Measurements from ENCODE around the gene POLR2J3.
"Not testable (repeated sequence)": the region's sequence is repeated elsewhere in the genome, so short reads cannot be mapped to it uniquely, and the experiment has no call there.

The POLR2J3 gene

GRCh38 chr7:102583495-102583894 lies 11.1 kb upstream of the POLR2J3 start:
- not testable (repeated sequence) for DNase-seq (ENCODE audit: low read depth)

- not testable (repeated sequence) for DNase-seq (ENCODE audit: low read depth)
Measured at GRCh38 chr7:102581722-102582121, 9.3 kb upstream of the POLR2J3 start.

GRCh38 chr7:102578486-102578885 lies 6.1 kb upstream of the POLR2J3 start:
- DNase-seq (ENCODE audit: low read depth), result not testable (repeated sequence)

- not testable (repeated sequence) for DNase-seq (ENCODE audit: low read depth)
Measured at GRCh38 chr7:102577315-102578240, 5.2 kb upstream of the POLR2J3 start.

- not testable (repeated sequence) for DNase-seq (ENCODE audit: low read depth)
Measured at GRCh38 chr7:102576363-102576762, 4.0 kb upstream of the POLR2J3 start.

GRCh38 chr7:102574607-102575006 lies 2.2 kb upstream of the POLR2J3 start:
- DNase-seq (ENCODE audit: low read depth), result not testable (repeated sequence)

- not testable (repeated sequence) for DNase-seq (ENCODE audit: low read depth)
Measured at GRCh38 chr7:102568620-102569019, 3.8 kb downstream of the POLR2J3 start.

- not testable (repeated sequence) for DNase-seq (ENCODE audit: low read depth)
Measured at GRCh38 chr7:102550808-102551422, 21.5 kb downstream of the POLR2J3 start, which contains the start of gene SPDYE2. Gene SPDYE2 (plus strand): TSS chr7:102551226. CDS start chr7:102553256, 2,030 bp downstream.

- not testable (repeated sequence) for DNase-seq (ENCODE audit: low read depth)
Measured at GRCh38 chr7:102546353-102546752, 26.0 kb downstream of the POLR2J3 start.

- not testable (repeated sequence) for DNase-seq (ENCODE audit: low read depth)
Measured at GRCh38 chr7:102545288-102545687, 27.1 kb downstream of the POLR2J3 start.

- DNase-seq (ENCODE audit: low read depth), result not testable (repeated sequence)
Measured at GRCh38 chr7:102544372-102544771, 28.0 kb downstream of the POLR2J3 start.

- DNase-seq (ENCODE audit: low read depth), result not testable (repeated sequence)
Measured at GRCh38 chr7:102543596-102543995, 28.8 kb downstream of the POLR2J3 start, which contains the start of gene UPK3BL2. Gene UPK3BL2 (minus strand): TSS chr7:102543696. CDS start chr7:102543636, 60 bp downstream.

GRCh38 chr7:102542771-102543170 lies 29.6 kb downstream of the POLR2J3 start:
- not testable (repeated sequence) for DNase-seq (ENCODE audit: low read depth)

- not testable (repeated sequence) for DNase-seq (ENCODE audit: low read depth)
Measured at GRCh38 chr7:102542083-102542482, 30.3 kb downstream of the POLR2J3 start.

GRCh38 chr7:102540604-102541003 lies 31.8 kb downstream of the POLR2J3 start:
- not testable (repeated sequence) for DNase-seq (ENCODE audit: low read depth)

GRCh38 chr7:102535062-102535615 lies 37.2 kb downstream of the POLR2J3 start:
- DNase-seq (ENCODE audit: low read depth), result peak; percentile 0

- DNase-seq (ENCODE audit: low read depth), result not testable (repeated sequence)
Measured at GRCh38 chr7:102532127-102532526, 40.3 kb downstream of the POLR2J3 start.

- not testable (repeated sequence) for DNase-seq (ENCODE audit: low read depth)
Measured at GRCh38 chr7:102531583-102531982, 40.8 kb downstream of the POLR2J3 start.

- DNase-seq (ENCODE audit: low read depth), result not testable (repeated sequence)
Measured at GRCh38 chr7:102527822-102528793, 44.3 kb downstream of the POLR2J3 start.

GRCh38 chr7:102527182-102527581 lies 45.2 kb downstream of the POLR2J3 start:
- DNase-seq (ENCODE audit: low read depth), result not testable (repeated sequence)

- DNase-seq (ENCODE audit: low read depth), result not testable (repeated sequence)
Measured at GRCh38 chr7:102524803-102525202, 47.6 kb downstream of the POLR2J3 start.
